ENCODE results near the gene PRKAR2A.

The PRKAR2A gene

DNA sequence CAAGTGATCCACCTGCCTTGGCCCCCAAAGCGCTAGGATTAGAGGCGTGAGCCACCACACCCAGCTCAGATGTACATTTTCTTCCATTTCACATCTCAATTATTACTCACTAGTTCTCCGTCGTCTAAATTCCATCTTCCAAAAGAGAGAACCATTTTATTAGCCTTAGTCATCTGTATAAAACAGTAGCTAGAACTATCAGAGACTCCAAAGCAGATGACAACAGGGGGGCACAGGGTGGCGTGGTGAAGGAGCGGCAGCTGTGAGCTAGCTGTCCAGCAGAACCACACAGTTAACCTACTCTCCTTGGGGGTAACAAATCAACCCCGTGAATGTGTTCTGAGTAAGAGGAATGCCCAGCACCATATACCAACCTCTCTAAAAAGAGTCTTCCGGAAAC is 43.9 kb upstream of the PRKAR2A start:
- no peak overlapping the region for H2AFZ ChIP-seq (ENCODE audit: low read length)
- no peak overlapping the region for H3K4me3 ChIP-seq (ENCODE audit: low read length)
- H3K27ac ChIP-seq (ENCODE audit: low read length) = no peak overlapping the region
- no peak overlapping the region for H3K4me2 ChIP-seq (ENCODE audit: low read depth, low read length)
- H3K9me3 ChIP-seq (replicated peaks; ENCODE audit: insufficient read depth, low read length) = no peaks in the 10 kb centered on the region
- no peak for TF ChIP-seq EZH2phosphoT487 (IDR thresholded peaks at IDR 0.05; ENCODE audit: low read length)
- TF ChIP-seq EZH2 (optimal IDR thresholded peaks at IDR 0.05; ENCODE audit: low read depth, low read length) = no peak
- TF ChIP-seq, protein P1, sequence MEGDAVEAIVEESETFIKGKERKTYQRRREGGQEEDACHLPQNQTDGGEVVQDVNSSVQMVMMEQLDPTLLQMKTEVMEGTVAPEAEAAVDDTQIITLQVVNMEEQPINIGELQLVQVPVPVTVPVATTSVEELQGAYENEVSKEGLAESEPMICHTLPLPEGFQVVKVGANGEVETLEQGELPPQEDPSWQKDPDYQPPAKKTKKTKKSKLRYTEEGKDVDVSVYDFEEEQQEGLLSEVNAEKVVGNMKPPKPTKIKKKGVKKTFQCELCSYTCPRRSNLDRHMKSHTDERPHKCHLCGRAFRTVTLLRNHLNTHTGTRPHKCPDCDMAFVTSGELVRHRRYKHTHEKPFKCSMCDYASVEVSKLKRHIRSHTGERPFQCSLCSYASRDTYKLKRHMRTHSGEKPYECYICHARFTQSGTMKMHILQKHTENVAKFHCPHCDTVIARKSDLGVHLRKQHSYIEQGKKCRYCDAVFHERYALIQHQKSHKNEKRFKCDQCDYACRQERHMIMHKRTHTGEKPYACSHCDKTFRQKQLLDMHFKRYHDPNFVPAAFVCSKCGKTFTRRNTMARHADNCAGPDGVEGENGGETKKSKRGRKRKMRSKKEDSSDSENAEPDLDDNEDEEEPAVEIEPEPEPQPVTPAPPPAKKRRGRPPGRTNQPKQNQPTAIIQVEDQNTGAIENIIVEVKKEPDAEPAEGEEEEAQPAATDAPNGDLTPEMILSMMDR (IDR thresholded peaks at IDR 0.05; ENCODE audit: low read length) = no peak
- H3K9ac ChIP-seq (ENCODE audit: low read length) = no peak overlapping the region
- no peak for DNase-seq
- peaks cover under 1% of the 10 kb centered on the region for H3F3A ChIP-seq (ENCODE audit: insufficient read depth, low read length)
- peaks cover 60% of the 10 kb centered on the region for H3K79me2 ChIP-seq (ENCODE audit: low read length)
- H3K4me1 ChIP-seq (ENCODE audit: low read length) = peaks cover 4% of the 10 kb centered on the region; the same call in 1 of the 2 replicates
- no peaks in the 10 kb centered on the region for H3K9me2 ChIP-seq (replicated peaks; ENCODE audit: insufficient read depth, low read length)
- H3K27me3 ChIP-seq (replicated peaks; ENCODE audit: insufficient read depth, low read length) = no peaks in the 10 kb centered on the region
- H4K20me1 ChIP-seq (ENCODE audit: insufficient read depth, low read length) = 0 out of 2 replicates have a peak, but pooled peaks cover 4% of the 10 kb centered on the region
- no peaks in the 10 kb centered on the region; the same call in 1 of the 2 replicates for H3K36me3 ChIP-seq (replicated peaks; ENCODE audit: insufficient read depth, low read length)

DNA sequence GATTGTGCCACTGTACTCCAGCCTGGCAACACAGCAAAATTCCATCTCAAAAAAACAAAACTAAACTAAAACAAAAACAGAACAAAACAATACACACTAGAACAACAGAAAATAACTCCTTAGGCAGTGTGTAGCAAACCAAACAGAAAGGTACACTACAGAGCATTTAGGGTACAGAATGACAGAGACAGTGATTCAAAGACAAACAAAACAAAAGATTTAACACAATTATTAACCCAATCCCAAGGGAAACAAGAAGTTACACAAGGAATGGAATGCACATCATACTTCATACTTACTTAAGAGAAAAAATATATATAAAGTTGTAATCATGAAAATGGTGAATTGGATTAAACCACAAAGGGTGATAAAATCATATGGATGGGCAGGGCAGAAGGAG is 38.1 kb upstream of the PRKAR2A start:
- no peak overlapping the region for H3K4me2 ChIP-seq (ENCODE audit: low read depth, low read length)
- no peaks in the 10 kb centered on the region for H3K9me3 ChIP-seq (replicated peaks; ENCODE audit: insufficient read depth, low read length)
- no peak for DNase-seq
- peaks cover 60% of the 10 kb centered on the region for H3K79me2 ChIP-seq (ENCODE audit: low read length)
- TF ChIP-seq, protein P1 (IDR thresholded peaks at IDR 0.05; ENCODE audit: low read length) = no peak
- TF ChIP-seq EZH2phosphoT487 (IDR thresholded peaks at IDR 0.05; ENCODE audit: low read length) (no peak), EZH2 (optimal IDR thresholded peaks at IDR 0.05; ENCODE audit: low read depth, low read length) (no peak)
- no peaks in the 10 kb centered on the region for H3K9me2 ChIP-seq (replicated peaks; ENCODE audit: insufficient read depth, low read length)
- H3K9ac ChIP-seq (ENCODE audit: low read length) = no peak overlapping the region
- H4K20me1 ChIP-seq (ENCODE audit: insufficient read depth, low read length) = no peaks in the 10 kb centered on the region
- H3K4me1 ChIP-seq (ENCODE audit: low read length) = no peaks in the 10 kb centered on the region
- H3K27ac ChIP-seq (ENCODE audit: low read length) = no peak overlapping the region
- H3F3A ChIP-seq (ENCODE audit: insufficient read depth, low read length) = no peaks in the 10 kb centered on the region
- no peaks in the 10 kb centered on the region for H3K27me3 ChIP-seq (replicated peaks; ENCODE audit: insufficient read depth, low read length)
- H2AFZ ChIP-seq (ENCODE audit: low read length) = no peak overlapping the region
- no peak overlapping the region for H3K4me3 ChIP-seq (ENCODE audit: low read length)
- H3K36me3 ChIP-seq (replicated peaks; ENCODE audit: insufficient read depth, low read length) = no peaks in the 10 kb centered on the region

DNA sequence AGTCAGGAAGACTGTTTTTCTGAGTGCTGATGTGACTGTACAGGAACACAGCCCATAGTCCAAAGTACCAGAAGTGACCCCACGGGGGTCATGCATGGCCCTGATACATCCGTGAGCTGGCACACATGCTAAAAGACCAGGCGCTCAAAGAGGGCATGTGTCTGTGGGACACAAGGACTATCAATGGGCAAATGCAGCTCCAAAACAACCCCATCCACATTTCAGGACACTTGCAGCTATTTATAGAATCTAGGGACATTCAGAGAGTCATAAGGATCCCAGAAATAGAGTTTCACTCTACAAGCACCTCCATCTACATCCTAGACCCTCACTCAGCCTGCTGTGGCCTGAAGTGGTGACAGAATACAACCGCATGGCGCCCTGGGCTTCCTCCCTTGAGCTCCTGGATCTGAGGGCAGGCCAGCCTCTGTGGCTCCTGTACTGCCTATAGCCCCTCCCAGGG is 34.0 kb upstream of the PRKAR2A start:
- no peak overlapping the region for H3K4me3 ChIP-seq (ENCODE audit: low read length)
- H3K9me3 ChIP-seq (replicated peaks; ENCODE audit: insufficient read depth, low read length) = no peaks in the 10 kb centered on the region
- H2AFZ ChIP-seq (ENCODE audit: low read length) = no peak overlapping the region
- H3K27ac ChIP-seq (ENCODE audit: low read length) = no peak overlapping the region
- no peaks in the 10 kb centered on the region; the same call in 1 of the 2 replicates for H3K36me3 ChIP-seq (replicated peaks; ENCODE audit: insufficient read depth, low read length)
- H3K4me1 ChIP-seq (ENCODE audit: low read length) = no peaks in the 10 kb centered on the region
- no peaks in the 10 kb centered on the region for H3F3A ChIP-seq (ENCODE audit: insufficient read depth, low read length)
- H3K79me2 ChIP-seq (ENCODE audit: low read length) = peaks cover 58% of the 10 kb centered on the region
- H4K20me1 ChIP-seq (ENCODE audit: insufficient read depth, low read length) = no peaks in the 10 kb centered on the region
- no peak overlapping the region for H3K9ac ChIP-seq (ENCODE audit: low read length)
- no peak for DNase-seq
- H3K27me3 ChIP-seq (replicated peaks; ENCODE audit: insufficient read depth, low read length) = no peaks in the 10 kb centered on the region
- TF ChIP-seq EZH2phosphoT487 (IDR thresholded peaks at IDR 0.05; ENCODE audit: low read length) (no peak), EZH2 (optimal IDR thresholded peaks at IDR 0.05; ENCODE audit: low read depth, low read length) (no peak)
- TF ChIP-seq, protein P1 (IDR thresholded peaks at IDR 0.05; ENCODE audit: low read length) = no peak
- no peak overlapping the region for H3K4me2 ChIP-seq (ENCODE audit: low read depth, low read length)
- no peaks in the 10 kb centered on the region for H3K9me2 ChIP-seq (replicated peaks; ENCODE audit: insufficient read depth, low read length)

Measured in MM.1S (cell line).